HG02623 (cell line): ENCODE results near the gene CRTC3.

Experiments
- ATAC-seq: cut with Tn5 transposase; IDR thresholded peaks from one replicate; pipeline ENCODE4 v1.9.1; 2021; ENCODE audit warnings: moderate library complexity; ENCODE audit not compliant: unreplicated experiment

CRTC3 gene

DNA sequence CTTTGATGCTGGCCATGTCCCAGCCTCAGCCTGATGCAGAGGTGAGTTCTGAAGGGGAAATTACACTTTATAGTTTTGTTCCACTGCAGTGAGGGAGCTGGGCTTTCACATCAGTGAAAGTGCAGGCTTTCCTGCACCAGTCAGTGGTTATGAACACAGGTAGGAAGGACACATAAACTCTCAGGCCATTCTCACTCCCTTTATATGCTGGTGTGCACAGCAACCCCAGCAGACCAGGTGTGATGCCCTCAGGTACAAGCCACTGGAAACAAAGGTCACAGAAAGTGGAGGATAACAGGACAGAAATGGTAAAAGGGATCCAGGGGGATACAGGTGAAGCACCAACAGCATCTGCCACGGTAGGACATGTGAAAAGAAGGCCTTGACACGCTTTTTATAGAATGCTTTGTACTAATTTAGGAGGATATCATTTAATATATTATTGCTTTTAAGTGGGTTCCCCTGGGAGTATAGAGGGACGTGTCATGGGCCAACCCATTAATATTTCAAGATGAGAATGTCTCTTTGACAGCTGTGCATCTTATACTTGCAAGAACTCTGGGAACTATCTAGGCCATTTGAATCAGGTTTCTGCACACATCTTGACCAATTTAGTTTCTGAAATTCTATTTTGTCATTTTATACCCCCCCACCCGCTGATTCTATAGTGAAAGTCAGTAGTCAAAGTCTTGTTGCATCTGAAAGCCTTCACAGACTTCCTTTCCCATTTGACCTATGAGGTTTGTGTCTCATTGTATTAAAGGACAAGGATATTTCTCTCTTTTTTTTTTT lies 162.5 kb downstream of the CRTC3 start:
- ATAC-seq, result no peak
